HG02623 (cell line): ENCODE data around the gene DNMT3A.

Experiments
- ATAC-seq: cut with Tn5 transposase; IDR thresholded peaks from one replicate; pipeline ENCODE4 v1.9.1; 2021; ENCODE audit warnings: moderate library complexity; ENCODE audit not compliant: unreplicated experiment

Gene DNMT3A

DNA sequence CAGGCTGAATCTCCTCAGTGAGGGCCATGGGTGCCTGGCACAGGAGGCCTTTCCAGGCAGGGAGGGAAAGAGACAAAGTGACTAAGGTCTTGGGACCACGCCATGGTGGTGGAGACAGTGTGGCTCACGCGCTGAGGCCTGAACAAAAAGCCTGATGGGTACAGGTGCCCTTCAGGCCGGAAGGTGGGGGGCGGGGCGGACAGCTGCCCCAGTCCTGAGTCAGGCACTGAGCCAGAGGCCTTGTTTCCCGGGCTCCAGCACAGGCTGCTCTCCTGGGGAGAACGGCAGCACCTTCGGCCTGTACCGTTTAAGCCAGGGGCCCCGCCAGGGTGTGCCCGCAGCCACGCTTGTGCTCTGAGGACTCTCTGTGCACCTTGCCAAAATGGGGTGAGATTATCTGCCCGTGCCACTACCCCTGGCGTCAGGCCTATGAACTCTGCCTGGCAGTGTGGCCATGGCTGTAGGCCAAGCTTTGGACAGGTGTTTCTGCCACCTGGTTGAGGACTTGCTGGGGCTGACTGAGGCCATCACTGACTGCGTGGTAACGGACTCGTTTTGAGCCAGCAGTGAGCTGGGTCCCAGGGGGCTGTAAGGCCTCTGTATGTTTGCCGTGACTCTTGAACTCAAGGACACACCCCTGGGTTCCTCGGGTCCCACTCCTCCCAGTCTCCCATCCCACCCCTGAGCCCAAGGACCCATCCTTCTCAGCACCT is 31.7 kb upstream of the DNMT3A start:
- ATAC-seq: no peak

- no peak for ATAC-seq
These were observed 30.9 kb upstream of the DNMT3A start for GRCh38 chr2:25372405-25373268.

DNA sequence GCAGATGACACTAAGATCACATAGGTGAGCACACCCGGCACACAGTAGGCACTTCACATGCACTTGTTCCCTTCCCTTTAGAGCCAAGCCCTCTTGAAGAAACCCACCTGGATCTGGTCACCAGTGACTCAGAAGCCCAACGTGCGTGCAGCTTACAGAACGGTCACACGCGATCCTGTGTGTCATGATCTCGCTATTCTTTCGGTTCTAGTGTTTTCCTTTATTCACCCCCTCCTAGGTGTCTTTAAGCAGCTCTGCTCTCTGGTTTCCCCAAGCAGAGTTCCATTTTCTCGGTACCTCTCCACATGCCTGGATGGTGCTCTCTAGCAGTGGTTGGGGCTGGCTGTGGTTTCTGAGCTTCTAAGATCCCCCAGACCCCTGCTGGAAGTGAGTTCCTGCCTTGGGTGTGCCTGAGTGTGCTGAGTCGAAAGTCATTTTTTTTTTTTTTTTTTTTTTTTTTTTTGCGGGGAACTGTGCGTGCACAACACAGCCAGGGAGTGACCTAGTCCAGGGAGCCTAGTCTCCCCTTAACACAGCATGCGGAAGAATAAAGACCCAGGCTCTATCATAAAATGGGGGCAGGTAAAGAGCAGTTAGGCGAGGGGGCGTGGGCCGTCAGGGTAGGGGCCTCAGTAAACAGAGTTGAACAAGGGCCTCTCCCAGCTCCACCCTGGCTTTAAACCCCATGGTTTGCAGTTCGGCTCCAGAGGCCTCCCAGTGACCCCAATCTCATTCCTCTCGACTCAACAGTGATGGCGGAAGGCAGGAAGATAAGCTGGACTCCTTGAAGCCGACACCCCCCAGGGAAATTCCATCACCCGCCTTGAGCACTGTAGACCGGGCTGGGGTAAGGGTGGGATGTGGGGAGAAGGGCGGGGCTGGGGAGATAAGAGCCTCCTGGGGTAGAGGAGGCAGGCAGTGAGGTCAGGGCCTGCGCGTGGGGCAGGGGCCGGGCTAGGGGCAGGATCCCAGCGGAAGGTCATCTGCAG is 29.8 kb upstream of the DNMT3A start:
- no peak for ATAC-seq

- ATAC-seq: no peak
These were observed 28.2 kb upstream of the DNMT3A start for GRCh38 chr2:25369876-25370275.

- ATAC-seq: no peak
These were observed 27.7 kb upstream of the DNMT3A start for GRCh38 chr2:25369439-25369838.

- ATAC-seq: no peak
These were observed 26.9 kb upstream of the DNMT3A start for GRCh38 chr2:25368660-25369059.

DNA sequence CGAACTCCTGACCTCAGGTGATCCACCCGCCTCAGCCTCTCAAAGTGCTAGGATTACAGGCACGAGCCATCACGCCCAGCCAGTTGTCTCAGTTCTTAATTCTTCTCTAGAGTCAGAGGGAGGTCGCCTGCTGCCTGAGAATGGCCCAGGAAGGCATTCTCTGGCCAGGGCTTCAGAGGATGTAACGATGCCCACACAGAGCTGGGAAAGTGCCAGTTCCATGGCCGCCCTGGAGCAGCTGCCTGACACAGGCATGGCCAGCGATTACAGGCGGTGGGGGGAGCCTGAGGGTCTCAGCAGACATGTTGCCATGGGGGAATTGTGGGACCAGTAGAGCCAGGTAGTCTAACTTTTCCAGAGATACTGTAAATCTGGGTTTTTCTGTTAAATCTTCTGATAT is 25.6 kb upstream of the DNMT3A start:
- ATAC-seq: no peak

DNA sequence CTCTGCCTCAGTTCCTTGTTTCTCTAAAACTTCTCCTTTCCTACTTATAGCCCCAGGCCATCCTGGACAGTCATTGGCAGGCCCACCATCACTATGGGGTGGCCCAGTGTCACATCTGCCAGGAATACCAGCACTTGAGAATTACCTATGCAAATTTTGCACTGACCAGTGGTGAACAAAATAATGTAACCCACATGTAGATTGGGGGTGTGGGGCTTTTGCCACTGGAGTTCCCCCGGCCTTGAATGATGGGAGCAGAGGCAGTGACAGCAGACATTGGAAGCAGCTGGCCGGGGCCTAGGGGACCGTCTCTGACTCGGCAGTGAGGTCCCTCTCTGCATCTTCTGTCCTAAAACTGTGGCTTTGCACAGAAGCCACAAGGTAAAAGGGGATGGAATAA is 24.9 kb upstream of the DNMT3A start:
- ATAC-seq: no peak

- no peak for ATAC-seq
These were observed 23.5 kb upstream of the DNMT3A start for GRCh38 chr2:25365241-25365640.

DNA sequence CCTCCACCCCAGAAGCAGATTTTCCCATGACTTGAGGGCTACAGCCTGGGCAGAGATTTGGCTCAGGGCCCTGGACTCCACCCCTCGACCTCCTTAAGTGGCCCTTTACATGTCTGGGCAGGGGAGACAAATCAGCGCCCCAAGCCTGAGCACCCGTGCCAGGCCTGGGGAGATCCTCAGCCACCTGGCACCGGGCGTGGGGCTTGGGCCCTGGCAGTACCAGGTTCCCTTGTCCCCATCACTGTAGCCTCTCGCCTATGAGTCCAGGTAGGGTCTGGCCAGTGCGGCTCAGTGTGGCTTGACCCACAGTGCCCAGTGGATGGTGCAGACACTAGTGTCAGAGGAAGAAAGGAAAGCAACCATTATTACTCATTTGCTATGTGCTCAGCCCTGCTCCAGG is 22.0 kb upstream of the DNMT3A start:
- ATAC-seq: no peak

- peak; percentile 54 for ATAC-seq
These were observed 20.9 kb upstream of the DNMT3A start for GRCh38 chr2:25362434-25363145.

- peak; percentile 90 for ATAC-seq
These were observed 20.3 kb upstream of the DNMT3A start for GRCh38 chr2:25362049-25362433.

DNA sequence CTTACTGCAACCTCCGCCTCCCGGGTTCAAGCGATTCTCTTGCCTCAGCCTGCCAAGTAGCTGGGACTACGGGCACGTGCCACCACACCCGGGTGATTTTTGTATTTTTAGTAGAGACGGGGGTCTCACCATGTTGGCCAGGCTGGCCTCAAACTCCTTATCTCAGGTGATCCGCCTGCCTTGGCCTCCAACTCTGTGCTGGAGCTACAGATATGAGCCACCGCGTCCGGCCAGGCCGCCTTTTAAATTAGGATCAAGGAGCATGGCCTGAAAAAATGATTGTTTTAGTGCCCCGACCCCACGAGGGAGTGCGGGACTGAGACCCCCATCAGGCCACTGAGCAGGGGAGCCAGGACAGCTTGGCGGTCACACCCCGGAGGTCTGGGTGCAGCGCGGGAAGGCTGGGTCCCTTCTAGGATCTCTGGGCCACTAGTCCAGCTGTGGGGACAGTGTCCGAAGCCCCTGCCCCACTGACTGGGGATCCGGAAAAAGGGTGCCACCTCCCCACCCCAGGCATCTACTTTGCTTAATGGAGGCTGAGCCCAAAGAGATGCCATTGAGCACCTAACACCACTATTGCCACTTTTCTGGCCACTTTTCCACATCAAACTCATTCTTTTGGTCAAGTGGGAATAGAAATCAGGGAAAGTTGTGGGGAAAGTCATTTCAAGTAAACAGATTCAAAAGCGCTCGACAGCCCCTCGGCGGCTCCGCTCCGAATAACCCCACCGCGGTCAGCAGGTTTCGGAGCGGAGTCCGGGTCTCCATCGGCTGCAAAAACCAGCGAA is 19.7 kb upstream of the DNMT3A start:
- no peak for ATAC-seq

- ATAC-seq: no peak
These were observed 17.1 kb upstream of the DNMT3A start for GRCh38 chr2:25358836-25359235.

GRCh38 chr2:25358249-25358815 is 16.6 kb upstream of the DNMT3A start:
- no peak for ATAC-seq

- no peak for ATAC-seq
These were observed 14.4 kb upstream of the DNMT3A start for GRCh38 chr2:25356088-25356487.

GRCh38 chr2:25355270-25355669 is 13.5 kb upstream of the DNMT3A start:
- no peak for ATAC-seq

GRCh38 chr2:25354116-25354515 is 12.4 kb upstream of the DNMT3A start:
- ATAC-seq: no peak

DNA sequence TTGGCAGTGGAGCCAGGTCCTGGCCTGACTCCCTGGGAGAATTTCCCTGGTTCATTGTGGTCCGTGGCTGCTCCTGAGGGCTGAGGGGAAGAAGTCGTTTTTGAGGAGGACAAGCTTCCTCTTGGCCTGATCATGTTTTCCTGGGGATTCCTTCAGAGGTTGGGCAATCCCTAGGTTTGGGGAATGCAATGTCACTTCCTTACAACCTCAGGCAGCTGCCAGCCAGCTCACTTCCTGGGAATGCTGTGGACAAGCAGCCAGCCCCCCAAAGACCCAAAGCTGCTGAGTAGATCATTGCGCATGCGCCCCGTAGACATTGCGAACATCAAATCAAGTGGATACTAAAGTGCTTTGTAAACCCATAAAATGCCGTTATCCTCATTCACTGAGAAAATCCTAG is 7.7 kb upstream of the DNMT3A start:
- ATAC-seq: no peak
